Measurements from ENCODE around the gene RNF181. TPM values are rescaled to one million over a fixed set of nuclear protein-coding genes. Genes with fewer than 3 reads are reported as not detected.

RNF181 gene
- total RNA-seq, 1 experiment from 2014 or later, result 125 TPM

DNA sequence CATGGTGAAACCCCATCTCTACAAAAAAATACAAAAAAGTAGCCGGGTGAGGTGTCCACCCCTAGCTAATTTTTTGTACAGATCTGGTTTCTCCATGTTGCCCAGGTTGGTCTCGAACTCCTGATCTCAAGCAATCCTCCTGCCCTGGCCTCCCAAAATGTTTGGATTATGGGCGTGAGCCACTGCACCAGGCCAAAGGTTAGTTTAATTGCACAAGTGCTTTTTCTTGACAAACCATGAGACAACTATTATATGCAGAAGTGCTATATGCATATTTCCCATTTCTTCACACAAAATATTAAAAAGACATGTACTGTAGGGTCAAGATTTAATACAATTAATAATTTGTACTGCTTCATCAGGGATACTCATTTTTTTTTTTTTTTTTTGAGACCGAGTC is 29.3 kb upstream of the RNF181 start:
- peaks cover 13% of the 10 kb centered on the region for H3K27me3 Mint-ChIP-seq (ENCODE audit: insufficient read depth, unreplicated experiment)
- no peak for DNase-seq (ENCODE audit: unreplicated experiment)
- H3K27ac Mint-ChIP-seq (ENCODE audit: low read depth, unreplicated experiment), result no peak overlapping the region
- no peaks in the 10 kb centered on the region for H3K9me3 Mint-ChIP-seq (ENCODE audit: unreplicated experiment)
- intact Hi-C loops (cut with micrococcal nuclease), result no loop called here
- H3K4me3 Mint-ChIP-seq (ENCODE audit: unreplicated experiment), result no peak overlapping the region
- CTCF ChIA-PET, result interaction anchor here (1.7 kb wide), 1 partner anchor 11 kb away, joined by 3 read pairs; the partner anchor contains the start of gene VAMP8
- BruUV-seq (replicated peaks), result no TSS peak
- H3K36me3 Mint-ChIP-seq (ENCODE audit: insufficient read depth, unreplicated experiment), result no peaks in the 10 kb centered on the region
- TF ChIP-seq, protein P1, sequence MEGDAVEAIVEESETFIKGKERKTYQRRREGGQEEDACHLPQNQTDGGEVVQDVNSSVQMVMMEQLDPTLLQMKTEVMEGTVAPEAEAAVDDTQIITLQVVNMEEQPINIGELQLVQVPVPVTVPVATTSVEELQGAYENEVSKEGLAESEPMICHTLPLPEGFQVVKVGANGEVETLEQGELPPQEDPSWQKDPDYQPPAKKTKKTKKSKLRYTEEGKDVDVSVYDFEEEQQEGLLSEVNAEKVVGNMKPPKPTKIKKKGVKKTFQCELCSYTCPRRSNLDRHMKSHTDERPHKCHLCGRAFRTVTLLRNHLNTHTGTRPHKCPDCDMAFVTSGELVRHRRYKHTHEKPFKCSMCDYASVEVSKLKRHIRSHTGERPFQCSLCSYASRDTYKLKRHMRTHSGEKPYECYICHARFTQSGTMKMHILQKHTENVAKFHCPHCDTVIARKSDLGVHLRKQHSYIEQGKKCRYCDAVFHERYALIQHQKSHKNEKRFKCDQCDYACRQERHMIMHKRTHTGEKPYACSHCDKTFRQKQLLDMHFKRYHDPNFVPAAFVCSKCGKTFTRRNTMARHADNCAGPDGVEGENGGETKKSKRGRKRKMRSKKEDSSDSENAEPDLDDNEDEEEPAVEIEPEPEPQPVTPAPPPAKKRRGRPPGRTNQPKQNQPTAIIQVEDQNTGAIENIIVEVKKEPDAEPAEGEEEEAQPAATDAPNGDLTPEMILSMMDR (IDR thresholded peaks at IDR 0.05; ENCODE audit: unreplicated experiment), result no peak
- no peaks in the 10 kb centered on the region for H3K4me1 Mint-ChIP-seq (ENCODE audit: insufficient read depth, unreplicated experiment)
- POLR2A ChIA-PET, result interaction anchor here (0.6 to 1.3 kb wide), 4 partner anchors 11 to 22 kb away, joined by 3 to 5 read pairs (median 4); partner anchors contain the start of gene VAMP8

DNA sequence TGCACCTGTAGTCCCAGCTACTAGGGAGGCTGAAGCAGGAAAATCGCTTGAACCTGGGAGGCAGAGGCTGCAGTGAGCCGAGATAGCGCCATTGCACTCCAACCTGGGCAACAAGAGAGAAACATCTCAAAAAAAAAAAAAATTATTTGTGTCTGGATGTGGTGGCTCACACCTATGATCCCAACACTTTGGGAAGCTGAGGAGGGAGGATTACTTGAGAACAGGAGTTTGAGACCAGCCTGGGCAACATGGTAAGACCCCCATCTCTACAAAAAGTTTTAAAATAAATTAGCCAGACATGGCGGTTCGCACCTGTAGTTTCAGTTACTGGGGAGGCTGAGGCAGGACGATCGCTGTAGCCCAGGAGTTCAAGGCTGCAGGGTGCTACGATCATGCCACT is 19.8 kb upstream of the RNF181 start:
- ChIA-PET POLR2A (interaction anchor here (0.9 to 5.4 kb wide), 5 partner anchors 9 to 530 kb away, joined by 3 to 113 read pairs (median 62); partner anchors contain the start of genes MAT2A, POLR1A, RNF181 and TMEM150A), CTCF (interaction anchor here (0.6 to 0.9 kb wide), 3 partner anchors 22 to 177 kb away, joined by 3 to 4 read pairs (median 4); no protein-coding TSS in a partner anchor)
- Mint-ChIP-seq H3K27me3 (ENCODE audit: insufficient read depth, unreplicated experiment) (peaks cover 1% of the 10 kb centered on the region), H3K36me3 (ENCODE audit: insufficient read depth, unreplicated experiment) (peaks cover 14% of the 10 kb centered on the region), H3K4me3 (ENCODE audit: unreplicated experiment) (no peak overlapping the region), H3K27ac (ENCODE audit: low read depth, unreplicated experiment) (no peak overlapping the region), H3K4me1 (ENCODE audit: insufficient read depth, unreplicated experiment) (peaks cover 11% of the 10 kb centered on the region), H3K9me3 (ENCODE audit: unreplicated experiment) (no peaks in the 10 kb centered on the region)
- TF ChIP-seq, protein P1 (IDR thresholded peaks at IDR 0.05; ENCODE audit: unreplicated experiment), result no peak
- no TSS peak for BruUV-seq (replicated peaks)
- intact Hi-C loops (cut with micrococcal nuclease), result no loop called here
- DNase-seq (ENCODE audit: unreplicated experiment), result no peak

DNA sequence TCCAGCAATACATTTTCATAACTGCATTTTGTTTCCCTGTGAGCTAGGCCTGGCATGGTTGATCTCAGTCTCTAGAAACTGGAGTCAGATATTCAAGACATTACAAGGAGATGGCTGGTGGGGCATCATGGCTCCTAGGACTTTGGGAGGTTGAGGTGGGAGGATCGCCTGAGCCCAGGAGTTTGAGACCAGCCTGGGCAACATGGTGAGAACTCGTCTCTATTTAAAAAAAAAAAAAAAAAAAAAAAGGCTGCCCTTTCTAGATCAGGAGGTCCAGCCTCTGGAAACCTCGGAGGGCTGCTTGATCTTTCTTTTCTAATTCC is 18.5 kb upstream of the RNF181 start:
- intact Hi-C loops (cut with micrococcal nuclease), result no loop called here
- Mint-ChIP-seq H3K36me3 (ENCODE audit: insufficient read depth, unreplicated experiment) (peaks cover 21% of the 10 kb centered on the region), H3K4me1 (ENCODE audit: insufficient read depth, unreplicated experiment) (peaks cover 11% of the 10 kb centered on the region), H3K4me3 (ENCODE audit: unreplicated experiment) (peak overlapping the region; percentile 79), H3K27ac (ENCODE audit: low read depth, unreplicated experiment) (peak overlapping the region; percentile 94), H3K27me3 (ENCODE audit: insufficient read depth, unreplicated experiment) (no peaks in the 10 kb centered on the region), H3K9me3 (ENCODE audit: unreplicated experiment) (no peaks in the 10 kb centered on the region)
- DNase-seq (ENCODE audit: unreplicated experiment), result no peak
- ChIA-PET CTCF (interaction anchor here (0.9 to 1.2 kb wide), 6 partner anchors 10 to 157 kb away, joined by 3 to 6 read pairs (median 4); no protein-coding TSS in a partner anchor), POLR2A (interaction anchor here (0.5 to 5.4 kb wide), 36 partner anchors 9 to 281 kb away, joined by 3 to 113 read pairs (median 6); partner anchors contain the start of genes C2orf68, GGCX, MAT2A and RNF181)
- BruUV-seq (replicated peaks), result no TSS peak
- TF ChIP-seq, protein P1 (IDR thresholded peaks at IDR 0.05; ENCODE audit: unreplicated experiment), result no peak

DNA sequence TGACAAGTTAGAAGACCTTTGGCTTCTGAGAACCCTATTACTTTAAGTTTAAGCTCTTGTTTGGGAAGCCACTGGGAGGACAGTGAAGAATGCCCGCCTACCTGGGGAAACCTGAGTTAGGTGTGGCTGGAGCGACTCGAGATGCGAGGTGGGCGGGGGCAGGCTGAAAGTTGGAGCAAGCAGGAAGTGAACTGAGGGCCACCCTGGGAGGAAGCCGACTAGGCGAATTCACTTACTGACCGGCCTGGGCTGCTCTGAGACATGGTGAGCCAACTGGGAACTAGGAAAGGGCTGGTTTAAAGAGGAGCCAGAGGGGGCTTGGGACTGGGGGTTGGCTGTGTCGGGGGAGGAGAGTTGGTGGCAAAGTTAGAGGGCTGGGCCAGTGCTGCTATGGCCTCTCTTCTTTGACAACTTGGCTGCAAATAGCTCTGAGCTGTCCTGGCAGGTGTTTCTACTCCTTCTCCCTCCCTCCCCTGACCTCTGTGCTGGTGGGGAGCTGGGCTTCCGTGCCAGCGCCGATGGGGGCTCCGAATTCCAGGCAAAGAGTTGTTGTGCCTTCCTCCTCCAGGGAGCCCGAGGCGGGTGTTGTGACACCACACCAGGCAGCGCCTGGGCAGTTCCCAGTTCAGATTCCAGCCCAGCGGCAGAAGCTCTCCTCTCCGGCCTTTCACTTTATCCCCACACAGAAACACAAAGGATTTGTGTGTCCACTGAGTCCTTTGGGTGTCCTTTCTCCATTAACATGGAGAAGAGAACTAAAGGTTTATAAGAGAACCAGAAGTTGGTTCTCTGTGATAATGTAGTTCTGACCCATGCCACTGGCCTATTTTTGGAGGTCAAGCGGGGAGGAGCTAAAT is 17.9 kb upstream of the RNF181 start, which contains the start of gene VAMP8:
Gene VAMP8 (plus strand): TSS at position 201 of the 857 bp plus-strand sequence. CDS start 61 bp downstream, at position 262.
- H3K9me3 Mint-ChIP-seq (ENCODE audit: unreplicated experiment), result no peaks in the 10 kb centered on the region
- BruUV-seq (replicated peaks), result TSS peak; percentile 40
- POLR2A ChIA-PET, result interaction anchor here (0.5 to 5.4 kb wide), 42 partner anchors 9 to 281 kb away, joined by 3 to 113 read pairs (median 6); partner anchors contain the start of genes C2orf68, GGCX, MAT2A and RNF181
- peak; percentile 80 for DNase-seq (ENCODE audit: unreplicated experiment)
- H3K36me3 Mint-ChIP-seq (ENCODE audit: insufficient read depth, unreplicated experiment), result peaks cover 27% of the 10 kb centered on the region
- peaks cover 11% of the 10 kb centered on the region for H3K4me1 Mint-ChIP-seq (ENCODE audit: insufficient read depth, unreplicated experiment)
- H3K4me3 Mint-ChIP-seq (ENCODE audit: unreplicated experiment), result peak within 1 kb of the TSS; percentile 79
- TF ChIP-seq, protein P1 (IDR thresholded peaks at IDR 0.05; ENCODE audit: unreplicated experiment), result no peak
- CTCF ChIA-PET, result interaction anchor here (0.6 to 1.3 kb wide), 11 partner anchors 11 to 224 kb away, joined by 3 to 6 read pairs (median 4); no protein-coding TSS in a partner anchor
- no peaks in the 10 kb centered on the region for H3K27me3 Mint-ChIP-seq (ENCODE audit: insufficient read depth, unreplicated experiment)
- H3K27ac Mint-ChIP-seq (ENCODE audit: low read depth, unreplicated experiment), result peak within 1 kb of the TSS; percentile 94
- intact Hi-C loops (cut with micrococcal nuclease), result no loop called here

Measured in MCF 10A (cell line).